ENCODE results near the gene NCAPD3. TPM values are rescaled to one million over a fixed set of nuclear protein-coding genes. Genes with fewer than 3 reads are reported as not detected.

The NCAPD3 gene
- total RNA-seq, 1 experiment from 2014 or later = 85.0 TPM

GRCh38 chr11:134267966-134268365, 44.2 kb upstream of the NCAPD3 start:
- no peaks in the 10 kb centered on the region for H3K9me3 ChIP-seq (ENCODE audit: low read length)
- H3F3A ChIP-seq (ENCODE audit: low read length, unreplicated experiment) = peaks cover 6% of the 10 kb centered on the region
- H3K4me1 ChIP-seq (ENCODE audit: insufficient read depth, low read length) = peaks cover 32% of the 10 kb centered on the region
- H3K4me2 ChIP-seq (ENCODE audit: low read length) = no peak overlapping the region
- H3K27ac ChIP-seq (ENCODE audit: low read length) = no peak overlapping the region
- H3K9me2 ChIP-seq (replicated peaks; ENCODE audit: low read length) = no peaks in the 10 kb centered on the region
- H4K20me1 ChIP-seq (ENCODE audit: low read length) = no peaks in the 10 kb centered on the region
- no peaks in the 10 kb centered on the region; the same call in 1 of the 2 replicates for H3K36me3 ChIP-seq (ENCODE audit: low read depth, low read length)
- H3K27me3 ChIP-seq (ENCODE audit: low read length) = peaks cover 7% of the 10 kb centered on the region; the same call in 1 of the 2 replicates
- no peak overlapping the region for H3K4me3 ChIP-seq (ENCODE audit: low read length)
- BruUV-seq (replicated peaks) = no TSS peak
- no peaks in the 10 kb centered on the region for H3K79me2 ChIP-seq (ENCODE audit: low read length)
- CTCF ChIA-PET = no interaction called here
- POLR2A ChIA-PET (ENCODE audit: unreplicated experiment) = no interaction called here
- intact Hi-C loops (cut with micrococcal nuclease) = no loop called here
- no peak overlapping the region for H3K9ac ChIP-seq (ENCODE audit: low read length)
- DNase-seq (no peak), ATAC-seq (no peak)
- no peak overlapping the region for H2AFZ ChIP-seq (ENCODE audit: low read length)
- TF ChIP-seq EZH2phosphoT487 (IDR thresholded peaks at IDR 0.05; ENCODE audit: borderline replicate concordance, low read length) (no peak), CTCF (conservative IDR thresholded peaks at IDR 0.05; ENCODE audit: low read depth, low read length) (no peak), EZH2 (IDR thresholded peaks at IDR 0.05; ENCODE audit: low read length, unreplicated experiment) (no peak)

GRCh38 chr11:134267461-134267860, 43.7 kb upstream of the NCAPD3 start:
- intact Hi-C loops (cut with micrococcal nuclease) = no loop called here
- no TSS peak for BruUV-seq (replicated peaks)
- CTCF ChIA-PET = no interaction called here

More at GRCh38 chr11:134267461-134267860, 43.7 kb upstream of the NCAPD3 start:
- DNase-seq (no peak), ATAC-seq (no peak)
- Histone ChIP-seq H3K79me2 (ENCODE audit: low read length) (no peaks in the 10 kb centered on the region), H2AFZ (ENCODE audit: low read length) (0 out of 2 replicates have a peak overlapping the region, but pooled peaks have one; percentile 15), H3K9me3 (ENCODE audit: low read length) (no peaks in the 10 kb centered on the region), H4K20me1 (ENCODE audit: low read length) (no peaks in the 10 kb centered on the region), H3K4me1 (ENCODE audit: insufficient read depth, low read length) (peaks cover 32% of the 10 kb centered on the region), H3K27me3 (ENCODE audit: low read length) (peaks cover 1% of the 10 kb centered on the region; the same call in 1 of the 2 replicates), H3K9me2 (replicated peaks; ENCODE audit: low read length) (no peaks in the 10 kb centered on the region), H3K9ac (ENCODE audit: low read length) (peak overlapping the region; percentile 12; the same call in 1 of the 2 replicates), H3K4me2 (ENCODE audit: low read length) (peak overlapping the region; percentile 73), H3K36me3 (ENCODE audit: low read depth, low read length) (no peaks in the 10 kb centered on the region; the same call in 1 of the 2 replicates), H3K27ac (ENCODE audit: low read length) (peak overlapping the region; percentile 83), H3K4me3 (ENCODE audit: low read length) (no peak overlapping the region), H3F3A (ENCODE audit: low read length, unreplicated experiment) (peaks cover 6% of the 10 kb centered on the region)
- POLR2A ChIA-PET (ENCODE audit: unreplicated experiment) = no interaction called here
- no peak for TF ChIP-seq CTCF (conservative IDR thresholded peaks at IDR 0.05; ENCODE audit: low read depth, low read length)
- TF ChIP-seq EZH2phosphoT487 (IDR thresholded peaks at IDR 0.05; ENCODE audit: borderline replicate concordance, low read length) = no peak
- no peak for TF ChIP-seq EZH2 (IDR thresholded peaks at IDR 0.05; ENCODE audit: low read length, unreplicated experiment)

All from PC-3 (cell line).